Measurements from ENCODE around the gene ELAPOR1.

The ELAPOR1 gene

DNA sequence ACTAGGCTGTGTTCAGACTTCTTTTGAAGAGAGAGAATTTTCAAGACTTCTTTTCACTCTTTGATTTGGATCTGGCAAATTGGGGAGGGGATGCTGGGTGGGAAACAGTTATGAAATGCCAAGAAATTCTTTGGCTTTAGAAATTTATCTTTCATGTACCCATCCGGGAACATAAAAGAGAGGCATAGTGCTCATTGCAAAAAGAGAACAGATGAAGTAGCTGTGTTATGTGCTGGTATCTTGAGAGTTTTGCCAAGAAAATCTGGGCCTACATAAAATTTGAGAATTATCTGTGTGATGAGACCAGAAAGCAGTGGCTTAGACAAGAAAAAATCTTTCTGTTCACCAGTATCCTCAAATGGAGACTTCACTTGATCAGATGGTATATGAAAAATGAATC lies 19.0 kb upstream of the ELAPOR1 start:
- DNase-seq (ENCODE audit: low read depth), result no peak

DNA sequence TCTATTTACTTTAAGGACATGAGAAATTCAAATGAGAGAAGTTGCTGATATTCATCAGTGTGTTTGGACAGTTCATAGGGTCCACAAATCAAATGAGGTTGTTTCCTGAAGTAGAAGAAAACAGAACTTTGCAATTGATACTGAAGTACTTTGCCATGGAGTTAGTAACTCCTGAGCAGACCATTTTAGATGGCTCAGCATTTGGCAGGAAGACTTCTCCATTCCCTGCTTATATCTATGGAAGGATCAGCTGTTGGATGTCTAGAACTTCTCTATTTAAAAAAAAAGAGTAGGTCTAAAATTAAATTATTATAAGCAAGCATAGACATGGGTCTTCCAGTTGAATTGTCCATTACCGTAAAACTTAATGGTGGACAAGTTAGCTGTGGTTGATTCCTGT lies 18.3 kb upstream of the ELAPOR1 start:
- DNase-seq (ENCODE audit: low read depth), result no peak

DNA sequence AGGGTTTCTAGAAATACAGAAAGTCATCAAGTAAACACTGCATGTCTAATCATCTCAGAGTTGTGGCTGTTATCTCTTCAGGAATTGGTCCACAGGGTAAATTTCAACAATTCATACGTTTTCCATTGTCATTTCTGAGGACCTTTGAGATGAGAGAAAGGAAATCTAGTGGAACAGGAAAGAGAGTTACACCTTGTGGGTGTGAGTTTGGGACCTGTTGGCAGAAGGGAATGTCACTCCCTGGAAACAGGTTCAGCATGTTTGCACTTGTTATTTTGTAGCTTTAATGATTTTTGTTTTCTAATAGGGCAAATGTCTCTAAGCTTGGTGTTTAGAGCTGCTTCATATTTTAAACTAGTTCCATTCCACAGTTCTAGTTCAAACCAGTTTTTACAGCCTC lies 17.8 kb upstream of the ELAPOR1 start:
- no peak for DNase-seq (ENCODE audit: low read depth)

DNA sequence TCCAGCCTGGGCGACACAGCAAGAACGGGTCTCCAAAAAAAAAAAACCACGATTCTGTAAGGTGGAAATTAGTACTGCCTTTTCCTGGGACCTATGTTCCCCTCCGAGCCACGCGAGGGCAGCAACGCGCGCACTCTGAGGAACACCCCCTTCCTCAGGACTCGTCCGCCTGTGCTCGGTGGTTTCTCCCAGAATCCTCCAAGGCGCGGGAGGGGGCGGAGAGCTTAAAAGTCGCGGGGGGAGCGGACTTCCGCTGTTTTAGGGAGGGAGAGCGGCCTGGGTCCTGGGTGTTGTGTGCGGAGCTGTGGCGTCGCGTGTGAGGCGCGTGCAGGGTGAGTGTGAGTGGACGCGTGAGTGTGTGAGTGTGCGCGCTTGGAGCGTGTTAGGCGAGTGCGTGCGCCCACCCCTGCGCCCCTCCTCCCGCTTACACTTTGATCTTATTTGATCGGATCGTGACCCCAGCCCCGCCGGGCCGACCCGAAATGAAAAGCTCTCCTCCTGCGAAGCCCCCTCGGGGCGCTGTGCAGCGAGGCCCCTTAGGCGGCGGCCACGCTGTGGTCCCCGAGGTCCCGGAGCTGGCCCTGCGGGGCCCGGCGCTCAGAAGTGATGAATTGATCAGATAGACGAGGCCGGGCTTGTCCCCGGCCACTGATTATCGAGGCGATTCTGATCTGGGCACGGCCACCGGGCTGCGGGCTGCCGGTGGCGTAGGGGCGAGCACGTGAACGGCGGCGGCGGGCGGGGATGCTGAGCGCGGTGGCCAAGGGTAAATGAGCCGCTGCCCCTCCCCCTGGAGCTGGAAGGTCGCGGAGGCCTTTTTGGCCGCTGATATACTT lies 13.8 kb upstream of the ELAPOR1 start:
- peak; percentile 93 for DNase-seq (ENCODE audit: low read depth)

DNA sequence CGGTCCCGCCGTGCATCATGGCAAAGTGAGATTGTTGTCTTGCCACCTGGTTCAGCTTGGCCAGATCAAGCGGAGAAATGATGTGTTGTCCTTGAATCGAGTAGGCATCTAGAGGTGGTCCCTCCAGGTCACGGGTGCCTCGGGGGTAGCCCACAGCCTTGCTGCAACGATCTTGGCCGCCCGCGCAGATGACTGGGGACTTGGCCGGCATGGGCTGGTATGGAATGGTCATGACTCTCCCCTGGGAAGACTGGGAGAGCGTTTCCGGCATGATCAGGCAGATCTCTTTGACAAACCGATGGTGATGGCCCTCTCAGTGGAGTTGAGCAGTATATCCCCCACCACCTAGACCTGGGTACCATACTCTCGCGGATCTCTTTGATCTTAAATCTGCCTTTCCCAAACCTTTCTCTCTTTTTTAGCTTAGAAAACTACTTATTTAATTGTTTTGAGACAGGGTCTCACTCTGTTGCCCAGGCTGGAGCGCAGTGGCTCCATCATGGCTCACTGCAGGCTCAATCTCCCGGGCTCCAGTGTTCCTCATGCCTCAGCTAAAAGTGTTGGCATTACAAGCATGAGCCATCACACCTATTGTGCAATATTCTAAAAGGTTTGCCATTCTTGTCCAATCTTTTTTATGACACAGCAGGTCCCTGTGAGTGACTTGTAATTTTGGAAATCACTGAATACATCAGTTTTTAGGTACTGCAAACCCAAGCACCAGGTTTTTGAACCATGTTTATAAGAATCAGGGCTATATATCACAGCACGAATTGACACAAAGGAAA lies 9.4 kb upstream of the ELAPOR1 start:
- no peak for DNase-seq (ENCODE audit: low read depth)

DNA sequence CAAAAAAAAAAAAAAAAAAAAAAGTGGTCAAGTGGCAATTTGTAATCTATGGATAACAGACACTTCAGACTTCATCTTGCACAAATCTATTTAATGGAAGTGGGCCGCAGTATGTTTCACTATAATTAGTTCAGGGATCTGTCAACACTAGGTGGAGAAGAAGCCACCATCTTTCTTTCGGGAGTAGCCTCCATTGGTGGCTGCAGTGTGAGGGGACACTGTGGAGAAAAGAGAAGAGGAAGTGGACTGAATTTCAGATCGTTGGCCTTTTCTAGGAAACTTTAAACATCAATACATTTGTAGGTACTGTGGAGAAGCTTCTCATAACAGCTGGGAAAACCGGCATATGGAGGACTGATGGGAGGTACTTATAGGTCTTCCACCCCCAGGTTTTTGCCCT lies 8.0 kb upstream of the ELAPOR1 start:
- no peak for DNase-seq (ENCODE audit: low read depth)

DNA sequence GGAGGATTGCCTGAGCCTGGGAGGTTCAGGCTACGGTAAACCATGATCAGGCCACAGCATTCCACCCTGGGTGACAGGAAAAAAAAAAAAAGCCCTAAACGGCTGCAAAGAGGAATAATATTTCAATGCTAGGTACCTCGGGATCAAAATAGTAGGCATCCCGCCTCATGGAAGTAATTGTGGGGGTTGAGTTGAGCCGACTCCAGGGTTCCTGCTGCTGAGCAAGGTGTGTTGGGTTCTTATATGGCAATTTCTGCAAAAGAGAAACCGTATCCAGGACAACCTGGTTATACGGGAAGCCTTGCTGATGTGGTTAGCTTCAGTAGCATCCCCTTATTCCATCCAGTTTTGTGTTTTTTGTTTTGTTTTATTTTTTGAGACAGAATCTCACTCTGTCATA lies 6.1 kb upstream of the ELAPOR1 start:
- no peak for DNase-seq (ENCODE audit: low read depth)

DNA sequence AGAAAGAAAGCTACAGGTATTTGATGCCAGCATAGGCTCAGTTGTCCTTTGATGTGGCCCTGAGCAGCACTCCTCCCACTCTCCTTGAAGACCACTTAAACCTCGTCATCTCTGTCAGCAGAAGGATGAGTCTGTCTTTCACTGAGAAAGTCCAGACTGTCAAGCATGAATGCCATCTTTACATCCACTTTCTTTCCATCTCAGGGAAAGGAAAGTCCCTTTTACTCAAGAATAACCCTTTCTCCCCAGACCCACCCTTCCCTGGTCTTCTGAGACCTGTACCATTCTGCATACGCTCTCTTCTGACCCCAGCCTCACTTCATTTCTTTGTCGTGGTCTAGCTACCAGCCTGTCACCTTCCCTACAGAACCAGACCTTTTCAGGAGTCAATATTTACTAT lies 4.0 kb upstream of the ELAPOR1 start:
- no peak for DNase-seq (ENCODE audit: low read depth)

DNA sequence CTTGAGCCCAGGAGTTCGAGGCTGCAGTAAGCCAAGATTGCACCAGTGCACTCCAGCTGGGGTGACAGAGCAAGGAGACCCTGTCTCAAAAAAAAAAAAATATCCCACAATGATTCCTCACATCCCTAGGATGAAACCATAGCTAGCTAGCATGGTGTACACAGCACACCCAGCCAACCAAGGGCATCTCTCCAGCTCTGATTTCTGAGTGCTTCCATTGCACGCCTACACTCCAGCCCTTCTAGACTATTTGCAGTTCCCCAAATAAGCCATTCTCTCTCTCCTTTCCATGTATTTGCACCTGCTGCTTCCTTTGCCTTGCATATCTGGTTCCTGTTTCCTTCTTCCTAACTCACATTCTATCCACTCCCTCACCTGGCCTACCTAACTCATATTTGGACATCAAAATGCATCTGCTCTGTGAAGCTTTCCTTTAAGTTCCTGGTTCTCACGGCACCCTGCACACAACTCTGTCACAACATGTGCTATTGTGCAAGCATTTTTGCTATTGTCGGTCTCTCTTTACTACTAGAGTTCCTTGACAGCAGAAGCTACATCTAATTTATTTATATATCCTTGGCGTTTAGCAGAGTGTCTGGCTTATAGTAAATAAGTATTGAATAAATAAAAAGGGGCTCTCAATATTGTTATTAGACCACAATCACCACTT lies 2.4 kb upstream of the ELAPOR1 start:
- DNase-seq (ENCODE audit: low read depth), result no peak

DNA sequence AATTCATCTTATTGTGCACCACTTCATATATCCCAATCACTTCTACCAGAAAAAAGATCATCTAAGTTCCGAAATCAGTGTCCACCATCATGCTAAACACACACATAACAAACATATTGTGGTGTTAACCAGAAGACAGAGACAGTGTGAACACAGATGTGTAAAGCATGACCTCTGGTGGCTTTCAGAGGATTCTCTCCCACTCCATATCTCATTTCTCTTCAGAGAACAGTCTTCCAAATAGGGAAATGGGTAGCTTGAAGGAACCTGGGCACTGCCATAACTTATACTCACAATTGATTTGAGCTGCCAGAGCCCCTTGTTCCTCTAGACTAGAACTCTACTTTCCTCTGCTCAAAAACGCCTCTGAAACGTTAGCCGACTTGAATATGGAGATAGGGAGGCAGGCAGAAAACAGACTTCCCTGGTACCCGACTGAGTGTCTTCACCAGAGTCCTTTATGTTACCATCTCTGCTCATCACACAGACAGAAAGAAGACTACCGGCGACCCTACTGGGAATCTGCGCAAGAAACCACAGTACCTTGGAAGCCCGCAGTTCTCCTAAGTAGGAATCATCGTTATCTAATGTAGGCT lies 1.8 kb upstream of the ELAPOR1 start:
- no peak for DNase-seq (ENCODE audit: low read depth)

DNA sequence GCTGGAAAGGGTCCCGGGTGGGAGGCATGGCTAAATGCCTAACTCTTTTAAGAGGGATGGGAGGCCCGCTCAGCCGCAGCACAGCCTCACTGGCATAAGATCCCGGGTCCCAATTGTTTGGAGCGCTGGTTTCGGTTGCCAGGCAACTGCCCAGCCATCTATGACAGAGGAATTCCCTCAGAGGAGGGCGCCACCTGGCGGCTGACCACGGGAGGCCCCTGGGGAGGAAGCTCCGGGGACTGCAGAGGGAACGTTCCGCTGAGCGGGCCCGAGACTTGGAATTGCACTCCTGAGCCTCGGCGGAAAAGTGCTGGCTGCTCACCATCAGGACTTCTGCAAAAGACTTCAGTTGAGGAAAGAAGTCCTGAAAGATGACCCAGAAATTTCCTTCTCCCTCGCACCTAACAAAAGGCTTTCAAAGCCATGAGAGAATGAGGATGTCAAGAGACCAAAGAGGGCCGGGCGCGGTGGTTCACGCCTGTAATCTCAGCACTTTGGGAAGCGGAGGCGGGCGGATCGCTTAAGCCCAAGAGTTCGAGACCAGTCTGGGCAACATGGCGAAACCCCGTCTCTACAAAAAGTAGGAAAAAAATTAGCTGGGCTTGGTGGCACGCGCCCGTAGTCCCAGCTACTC lies 1.1 kb upstream of the ELAPOR1 start:
- peak; percentile 85 for DNase-seq (ENCODE audit: low read depth)

DNA sequence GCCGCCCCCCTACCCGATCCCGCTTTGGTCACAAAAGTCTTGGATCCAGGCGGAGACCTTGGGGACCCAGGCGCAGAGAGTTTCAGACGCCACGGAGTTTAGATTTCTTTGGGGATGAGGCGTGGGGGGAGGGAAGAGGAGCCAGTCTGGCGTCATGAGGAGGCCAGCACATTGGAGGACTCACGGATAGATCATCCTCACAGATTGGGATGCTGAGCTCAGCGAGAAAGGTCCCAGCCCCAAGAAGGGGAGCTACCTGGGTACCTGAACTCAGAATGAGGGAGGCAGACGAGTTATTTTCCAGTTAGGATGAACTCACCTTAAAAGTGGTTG lies 393 bp downstream of the ELAPOR1 start:
- DNase-seq (ENCODE audit: low read depth), result no peak

DNA sequence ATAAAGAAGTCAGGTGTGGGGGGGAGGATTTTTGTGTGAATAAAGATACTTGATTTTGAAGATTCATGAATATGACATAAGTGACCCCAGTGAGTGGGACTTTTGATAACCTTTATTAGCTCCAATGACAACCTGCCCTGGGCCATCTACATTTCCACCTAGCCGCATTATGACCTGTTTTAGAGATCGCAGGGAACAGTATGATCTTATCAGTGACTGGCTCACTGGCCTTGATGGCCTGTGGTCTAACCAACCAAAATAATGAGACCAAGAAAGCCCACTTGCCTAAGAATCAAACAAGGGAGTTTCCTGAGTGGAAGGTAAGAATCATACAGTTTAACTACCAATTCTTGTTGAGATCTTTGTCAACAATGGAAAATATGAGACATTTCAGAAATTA lies 1.8 kb downstream of the ELAPOR1 start:
- no peak for DNase-seq (ENCODE audit: low read depth)

DNA sequence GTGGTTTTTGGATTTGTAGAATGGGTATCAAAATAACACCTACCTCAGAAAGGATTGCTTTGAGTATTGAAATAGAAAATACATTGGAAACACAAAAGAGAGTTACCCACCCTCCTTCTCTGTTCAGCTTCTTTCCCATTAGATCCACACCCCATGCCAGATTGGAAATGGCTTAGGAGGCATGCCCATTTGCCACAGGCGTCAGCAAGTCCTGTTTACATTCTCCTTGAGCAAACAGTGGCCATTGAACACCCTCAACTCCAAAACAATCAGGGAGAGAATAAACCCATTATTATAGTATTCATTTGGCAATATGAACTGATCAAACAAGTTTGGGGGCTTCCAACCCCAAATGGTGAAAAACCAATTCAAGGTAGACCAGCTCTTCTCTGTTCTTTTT lies 2.4 kb downstream of the ELAPOR1 start:
- no peak for DNase-seq (ENCODE audit: low read depth)

DNA sequence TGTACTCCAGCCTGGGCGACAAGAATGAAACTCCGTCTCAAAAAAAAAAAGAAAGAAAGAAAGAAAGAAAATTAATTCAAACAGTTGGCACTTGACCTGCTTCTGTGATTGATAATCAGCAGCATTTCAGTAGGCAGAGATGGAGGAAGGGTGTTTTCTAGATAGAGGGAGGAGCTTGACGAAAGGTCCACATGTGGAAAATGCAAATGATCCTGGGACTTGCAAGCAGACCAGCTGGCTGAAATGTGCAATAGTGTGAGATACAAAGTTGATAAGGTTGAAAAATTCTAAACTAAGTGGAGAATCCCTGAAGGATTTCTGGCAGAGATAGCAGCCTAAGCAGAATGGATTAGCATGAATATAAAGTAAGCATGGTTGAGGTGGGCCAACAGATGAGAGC lies 4.2 kb downstream of the ELAPOR1 start:
- DNase-seq (ENCODE audit: low read depth), result no peak

DNA sequence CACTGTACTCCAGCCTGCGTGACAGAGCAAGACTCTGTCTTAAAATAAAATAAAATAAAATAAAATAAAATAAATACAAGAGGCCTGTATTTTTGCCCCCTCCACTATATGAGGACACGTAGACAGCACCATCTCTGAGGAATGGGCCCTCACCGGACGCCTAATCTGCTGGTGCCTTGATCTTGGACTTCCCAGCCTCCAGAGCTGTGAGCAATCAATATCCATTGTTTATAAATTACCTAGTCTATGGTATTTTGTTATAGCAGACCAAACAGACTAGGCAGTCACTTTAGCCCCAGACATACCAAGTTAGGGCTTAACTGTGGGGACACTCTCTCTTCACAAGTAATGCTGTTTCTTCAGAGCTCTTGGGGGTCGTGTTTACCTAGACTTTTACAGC lies 6.4 kb downstream of the ELAPOR1 start:
- no peak for DNase-seq (ENCODE audit: low read depth)

DNA sequence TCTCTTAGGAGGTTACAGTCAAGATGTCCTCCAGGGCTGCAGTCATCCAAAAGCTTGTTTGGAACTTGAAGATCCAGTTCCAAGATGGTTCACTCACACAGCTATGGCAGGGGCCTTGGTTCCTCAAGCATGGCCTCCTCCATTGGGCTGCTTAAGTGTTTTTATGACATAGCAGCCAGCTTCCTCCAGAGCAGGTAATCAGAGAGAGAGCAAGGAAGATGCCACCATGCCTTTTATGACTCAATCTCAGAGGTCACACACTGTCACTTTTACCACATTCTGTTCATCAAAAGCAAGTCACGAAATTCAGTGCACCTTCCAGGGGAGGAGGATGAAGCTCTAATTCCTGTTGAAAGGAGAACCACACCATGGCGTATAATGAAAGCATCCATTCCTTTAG lies 17.1 kb downstream of the ELAPOR1 start:
- DNase-seq (ENCODE audit: low read depth), result no peak

DNA sequence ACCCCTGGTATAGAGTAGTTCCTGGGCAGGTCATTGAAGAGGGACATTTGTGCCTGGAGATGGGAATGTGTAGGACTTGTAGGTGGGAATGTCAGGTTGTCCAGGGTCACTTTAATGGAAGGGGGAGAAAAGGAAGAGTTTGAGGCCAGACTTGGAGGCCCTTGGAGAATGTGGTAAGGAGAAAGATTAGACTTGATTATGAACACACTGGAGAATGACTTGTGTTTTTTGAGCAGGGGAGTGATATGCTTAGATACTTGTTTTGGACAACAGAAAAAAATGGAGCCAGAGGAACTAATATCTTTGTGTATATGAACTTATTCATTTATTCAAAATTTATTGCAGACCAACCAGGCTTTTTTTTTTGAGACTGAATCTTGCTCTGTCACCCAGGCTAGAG lies 17.9 kb downstream of the ELAPOR1 start:
- DNase-seq (ENCODE audit: low read depth), result no peak

DNA sequence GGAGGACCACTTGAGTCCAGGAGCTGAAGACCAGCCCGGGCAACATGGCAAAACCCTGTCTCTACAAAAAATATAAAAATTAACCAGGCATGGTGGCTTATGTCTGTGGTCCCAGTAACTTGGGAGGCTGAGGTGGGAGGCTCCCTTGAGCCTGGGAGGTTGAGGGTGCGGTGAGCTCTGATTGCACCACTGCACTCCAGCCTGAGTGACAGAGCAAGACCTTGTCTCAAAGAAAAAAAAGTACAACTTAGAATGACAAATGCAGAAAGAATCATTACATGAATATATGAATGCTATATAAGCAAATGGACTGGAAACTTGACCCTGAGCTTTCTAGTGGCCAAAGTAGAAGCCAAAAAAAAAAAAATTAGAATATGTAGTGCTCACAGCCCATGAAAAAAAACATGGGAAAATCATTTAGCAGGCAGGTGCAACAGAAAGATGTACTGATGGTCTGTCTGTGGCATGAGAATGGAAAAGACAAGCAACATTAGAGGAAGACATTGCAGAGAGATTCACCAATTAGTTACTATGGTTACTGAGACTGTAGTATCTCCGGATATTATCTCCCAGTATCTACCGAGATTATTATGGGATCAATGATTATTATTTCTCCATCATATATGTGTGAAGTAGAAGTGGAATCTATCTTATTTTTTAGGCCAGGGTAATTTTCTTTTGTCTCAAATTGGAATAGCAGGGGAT lies 19.2 kb downstream of the ELAPOR1 start:
- DNase-seq (ENCODE audit: low read depth), result no peak

DNA sequence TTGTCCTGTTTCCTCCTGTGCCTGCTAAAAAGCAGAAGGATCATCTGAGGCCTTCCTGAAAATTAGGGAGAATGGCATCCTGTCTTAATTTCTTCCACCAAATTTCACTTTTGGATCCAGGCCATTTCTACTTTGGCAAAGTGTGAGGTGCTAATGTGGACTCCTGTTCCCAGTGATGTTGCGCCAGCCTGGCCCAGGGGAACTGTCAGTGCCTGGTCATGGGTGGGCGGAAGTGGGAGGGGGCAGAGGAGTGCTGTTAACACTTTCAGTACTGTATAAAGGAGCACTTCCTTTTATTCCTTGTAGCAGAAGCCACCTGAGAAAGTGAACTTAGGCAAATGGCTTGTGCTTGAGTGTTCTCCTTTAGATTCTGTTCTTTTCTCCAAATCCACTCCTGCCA lies 19.9 kb downstream of the ELAPOR1 start:
- no peak for DNase-seq (ENCODE audit: low read depth)

DNA sequence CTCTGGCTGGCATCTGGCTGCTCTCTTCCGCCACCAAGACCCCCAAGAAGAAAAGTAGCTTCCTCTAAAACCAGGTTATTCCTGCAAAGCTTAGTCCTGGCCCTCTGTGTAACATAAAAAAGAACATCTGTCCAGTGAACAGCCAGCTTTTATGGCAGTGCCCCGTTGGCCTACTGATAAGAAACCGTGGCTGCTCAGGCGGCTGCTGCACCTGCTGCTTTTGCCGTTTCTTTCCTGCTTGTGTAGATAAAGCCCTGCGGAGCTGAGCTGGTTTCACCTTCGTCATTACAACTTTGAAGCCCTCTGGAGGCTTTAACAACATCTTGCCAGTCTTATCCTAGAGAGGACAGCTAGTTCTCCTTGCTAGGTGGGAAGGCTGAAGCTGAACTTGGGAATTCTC lies 20.5 kb downstream of the ELAPOR1 start:
- DNase-seq (ENCODE audit: low read depth), result no peak

DNA sequence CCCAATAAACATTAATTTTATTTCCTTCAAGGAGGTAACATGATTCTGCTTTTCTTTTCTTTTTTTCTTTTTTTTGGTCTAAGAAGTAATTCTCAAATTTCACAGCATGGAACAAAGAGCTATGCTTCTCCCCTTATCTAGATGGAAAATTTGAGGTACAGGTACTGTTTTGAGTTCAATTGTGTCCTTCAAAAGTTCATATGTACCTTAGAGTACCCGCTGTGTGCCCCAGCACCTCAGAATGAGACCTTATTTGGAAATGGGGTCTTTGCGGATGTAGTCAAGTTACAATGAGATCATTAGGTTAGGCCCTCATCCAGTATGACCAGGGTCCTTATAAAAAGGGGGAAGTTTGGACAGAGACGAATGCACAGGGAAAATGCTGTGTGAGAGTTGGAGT lies 22.0 kb downstream of the ELAPOR1 start:
- DNase-seq (ENCODE audit: low read depth), result no peak

Data from stimulated activated CD8-positive, alpha-beta memory T cell treated with anti-CD3 and anti-CD28 coated beads, Interleukin-4, amount 100 ng/mL, for 24 hours (primary cell).